OCI-LY1 (cell line): ENCODE measurements around the gene CCND1.

ENCODE experiments used
- EZH2 ChIP-seq: fragments of 200-600 bp; sonication (generic), shearing (Covaris generic); IDR thresholded peaks from 2 replicates; pipeline ENCODE4 v1.8.0; 2017; ENCODE audit warnings: borderline replicate concordance, mixed run types, mild to moderate bottlenecking, antibody characterized with exemption, low read length, moderate library complexity, mixed read lengths
- TF ChIP-seq, protein P1 (sequence below): fragments of 200-600 bp; sonication (generic), shearing (Covaris generic); IDR thresholded peaks from 2 replicates; pipeline ENCODE4 v1.5.1; 2017; ENCODE audit warnings: mild to moderate bottlenecking, antibody characterized with exemption, low read length, moderate library complexity, mixed read lengths

DNA sequence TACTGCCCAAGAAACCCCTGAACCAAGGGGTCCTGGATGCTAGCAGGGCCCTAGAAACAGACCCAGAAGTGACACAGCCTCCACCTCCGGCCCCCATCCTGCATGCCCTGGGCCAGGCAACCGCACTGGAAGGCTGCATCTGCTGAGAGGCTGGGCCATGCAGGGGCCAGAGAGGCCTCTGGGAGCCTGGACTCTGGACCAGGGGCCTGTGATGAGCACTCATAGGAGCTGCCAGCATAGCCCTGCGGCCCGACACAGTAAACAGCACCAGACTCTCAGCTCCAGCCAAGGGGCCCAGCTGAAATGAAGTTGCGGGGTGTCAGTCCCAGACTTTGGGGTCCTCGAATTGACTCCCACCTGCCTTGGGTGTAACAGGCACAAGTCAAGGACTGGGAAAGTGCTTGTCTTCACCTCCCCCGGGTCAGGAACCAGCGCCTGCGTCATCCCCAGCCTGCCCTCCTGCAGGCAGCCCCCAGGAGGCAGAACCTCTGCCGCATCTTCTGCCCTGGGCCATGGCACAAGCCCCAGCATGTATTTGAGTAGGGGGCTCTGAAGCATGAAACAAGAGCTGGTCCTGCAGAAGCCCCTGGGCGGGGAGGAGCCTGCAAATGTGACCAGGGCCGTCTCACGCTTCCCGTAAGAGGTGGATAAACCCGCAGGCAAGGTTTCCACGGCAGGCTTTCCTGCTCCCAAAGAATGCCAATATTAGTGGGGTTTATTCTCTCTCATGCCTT is 25.2 kb upstream of the CCND1 start:
- TF ChIP-seq, protein P1, sequence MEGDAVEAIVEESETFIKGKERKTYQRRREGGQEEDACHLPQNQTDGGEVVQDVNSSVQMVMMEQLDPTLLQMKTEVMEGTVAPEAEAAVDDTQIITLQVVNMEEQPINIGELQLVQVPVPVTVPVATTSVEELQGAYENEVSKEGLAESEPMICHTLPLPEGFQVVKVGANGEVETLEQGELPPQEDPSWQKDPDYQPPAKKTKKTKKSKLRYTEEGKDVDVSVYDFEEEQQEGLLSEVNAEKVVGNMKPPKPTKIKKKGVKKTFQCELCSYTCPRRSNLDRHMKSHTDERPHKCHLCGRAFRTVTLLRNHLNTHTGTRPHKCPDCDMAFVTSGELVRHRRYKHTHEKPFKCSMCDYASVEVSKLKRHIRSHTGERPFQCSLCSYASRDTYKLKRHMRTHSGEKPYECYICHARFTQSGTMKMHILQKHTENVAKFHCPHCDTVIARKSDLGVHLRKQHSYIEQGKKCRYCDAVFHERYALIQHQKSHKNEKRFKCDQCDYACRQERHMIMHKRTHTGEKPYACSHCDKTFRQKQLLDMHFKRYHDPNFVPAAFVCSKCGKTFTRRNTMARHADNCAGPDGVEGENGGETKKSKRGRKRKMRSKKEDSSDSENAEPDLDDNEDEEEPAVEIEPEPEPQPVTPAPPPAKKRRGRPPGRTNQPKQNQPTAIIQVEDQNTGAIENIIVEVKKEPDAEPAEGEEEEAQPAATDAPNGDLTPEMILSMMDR: no peak
- TF ChIP-seq EZH2: no peak
